Esophagus muscularis mucosa (tissue), 4 donors: ENCODE results near the gene NAA40. TPM values are rescaled to one million over a fixed set of nuclear protein-coding genes. Genes with fewer than 3 reads are reported as not detected.
"Not testable (repeated sequence)": the region's sequence is repeated elsewhere in the genome, so short reads cannot be mapped to it uniquely, and the experiment has no call there.

Source experiments
- DNase-seq: peaks from one replicate; pipeline ENCODE4 v3.0.0-alpha.2; 2017; ENCODE audit errors: extremely low spot score
- H3K27ac ChIP-seq, 4 donors: fragments of 200-600 bp; sonication (generic); replicated peaks in 1 of 4; 1 replicate in 3 of 4; 2 replicates in 1 of 4; pipeline ENCODE4 v1.5.1; 2016 to 2019; ENCODE audit warnings: mild to moderate bottlenecking in 1 of 4
- H3K27me3 ChIP-seq, 4 donors: fragments of 200-600 bp; sonication (generic); one replicate each; pipeline versions ENCODE4 v1.5.1 to v1.6.0; 2016 to 2019
- H3K36me3 ChIP-seq, 4 donors: fragments of 200-600 bp; sonication (generic); one replicate each; pipeline ENCODE4 v1.5.1; 2016 to 2019
- H3K4me1 ChIP-seq, 4 donors: fragments of 200-600 bp; sonication (generic); one replicate each; pipeline ENCODE4 v1.5.1; 2016 to 2019
- H3K4me3 ChIP-seq, 4 donors: fragments of 200-600 bp; sonication (generic); 1 replicate in 2 of 4; 2 replicates in 2 of 4; pipeline ENCODE4 v1.5.1; 2016 to 2019; ENCODE audit warnings: mild to moderate bottlenecking in 4 of 4, moderate library complexity in 1 of 4
- H3K9me3 ChIP-seq, 4 donors: fragments of 200-600 bp; sonication (generic); 1 replicate in 3 of 4; 2 replicates in 1 of 4; pipeline ENCODE4 v1.5.1; 2016 to 2019
- CTCF ChIP-seq, 3 experiments: fragments of 200-600 bp in 2 of 3; fragments of 450-650 bp in 1 of 3; sonication (generic) in 2 of 3; IDR thresholded peaks; one replicate each; pipeline ENCODE4 v1.5.1; 2017 to 2019; ENCODE audit warnings: antibody characterized with exemption in 3 of 3, mild to moderate bottlenecking in 2 of 3, moderate library complexity in 1 of 3
- EP300 ChIP-seq: sonication (generic); formaldehyde crosslinking; IDR thresholded peaks from one replicate; pipeline ENCODE4 v1.6.1; 2017; ENCODE audit warnings: antibody characterized with exemption
- POLR2A ChIP-seq: fragments of 450-650 bp; IDR thresholded peaks from one replicate; pipeline ENCODE4 v1.6.1; 2017; ENCODE audit warnings: antibody characterized with exemption, moderate library complexity, mild to moderate bottlenecking, low read depth
- POLR2AphosphoS5 ChIP-seq, 2 donors: sonication (generic); formaldehyde crosslinking; IDR thresholded peaks; one replicate each; pipeline ENCODE4 v1.6.1; 2017; ENCODE audit warnings: antibody characterized with exemption in 2 of 2
- WGBS: methylation state at CpG from one replicate; pipeline ENCODE4 v1.1.5; 2018; 5-methylcytosine and 5-hydroxymethylcytosine counted together
- intact Hi-C: fragments of 100-400 bp; cut with DNase I; formaldehyde crosslinking; loops from one replicate; pipeline ENCODE4 v1.15.1; 2023
- total RNA-seq, 4 donors: library from RNA; depleted of rRNA; stranded (reverse); fragments of >200 nt; gene quantifications; one replicate each; pipeline versions ENCODE4 v1.1.0 to v1.2.1, GENCODE V29; 2016

Gene NAA40
- total RNA-seq, 4 donors from 2014 or later, result 3.8 to 8.8 (median 8.0) TPM

GRCh38 chr11:63970902-63971301 is 32.1 kb downstream of the NAA40 start:
- no peak overlapping the region for H3K4me3 ChIP-seq
- H3K27ac ChIP-seq, result no peak overlapping the region
- TF ChIP-seq POLR2A, result no peak
- H3K4me1 ChIP-seq, result peaks cover 8 to 15% (median 13%) of the 10 kb centered on the region in 4 donors
- H3K9me3 ChIP-seq, result no peaks in the 10 kb centered on the region
- peaks cover 0 to 3% (median under 1%) of the 10 kb centered on the region in 4 donors for H3K36me3 ChIP-seq
- no peak for DNase-seq
- intact Hi-C loops, result no loop called here
- peaks cover 0 to 10% (median 2%) of the 10 kb centered on the region in 4 donors for H3K27me3 ChIP-seq
- WGBS, result 78% methylated on average over 5 of the region's 5 CpGs

GRCh38 chr11:63973912-63974258 is 35.1 kb downstream of the NAA40 start:
- intact Hi-C loops, H3K27me3 ChIP-seq, H3K9me3 ChIP-seq, DNase-seq: not testable (repeated sequence)
- Histone ChIP-seq H3K27ac (peak overlapping the region in 1 of 4 donors; percentile 92), H3K36me3 (peaks cover 5 to 17% (median 10%) of the 10 kb centered on the region in 4 donors), H3K4me3 (peak overlapping the region; percentile 67 to 96 (median 90)), H3K4me1 (peaks cover 26 to 44% (median 43%) of the 10 kb centered on the region in 4 donors)
- WGBS, result 72% methylated on average over 18 of the region's 18 CpGs

- Histone ChIP-seq H3K4me1 (peaks cover 26 to 51% (median 48%) of the 10 kb centered on the region in 4 donors), H3K36me3 (peaks cover 5 to 19% (median 13%) of the 10 kb centered on the region in 4 donors), H3K27ac (peak within 1 kb of the TSS; percentile 92 to 99 (median 94)), H3K27me3 (peaks cover 0 to 10% (median 2%) of the 10 kb centered on the region in 4 donors), H3K9me3 (no peaks in the 10 kb centered on the region), H3K4me3 (peak within 1 kb of the TSS; percentile 67 to 96 (median 90))
- peak; percentile 99 for DNase-seq
- intact Hi-C loops, result no loop called here
- TF ChIP-seq POLR2AphosphoS5 (IDR thresholded peaks at IDR 0.05) (peak; percentile 91), EP300 (no peak), CTCF (IDR thresholded peaks at IDR 0.05) (peak in 1 of 3 experiments; percentile 18), POLR2A (no peak)
- under 1% methylated on average over 28 of the region's 67 CpGs for WGBS
These were observed 35.7 kb downstream of the NAA40 start, which contains the start of gene COX8A for GRCh38 chr11:63974259-63975143. TSS of gene COX8A (plus strand) at chr11:63974620. CDS start at chr11:63974681, 61 bp downstream.

GRCh38 chr11:63978551-63979239 is 39.9 kb downstream of the NAA40 start:
- TF ChIP-seq POLR2AphosphoS5 (IDR thresholded peaks at IDR 0.05), result no peak
- no peak for TF ChIP-seq POLR2A
- no peak for TF ChIP-seq EP300
- TF ChIP-seq CTCF (IDR thresholded peaks at IDR 0.05), result no peak
- Histone ChIP-seq H3K36me3 (peaks cover 5 to 19% (median 13%) of the 10 kb centered on the region in 4 donors), H3K9me3 (no peaks in the 10 kb centered on the region), H3K4me3 (no peak overlapping the region), H3K27me3 (no peaks in the 10 kb centered on the region), H3K27ac (peak overlapping the region in 3 of 4 donors; percentile 1 to 29 (median 13)), H3K4me1 (peaks cover 26 to 53% (median 51%) of the 10 kb centered on the region in 4 donors)
- DNase-seq, result no peak
- intact Hi-C loops, result no loop called here
- 74% methylated on average over 9 of the region's 10 CpGs for WGBS

- Histone ChIP-seq H3K4me1 (peaks cover 26 to 50% (median 48%) of the 10 kb centered on the region in 4 donors), H3K27me3 (no peaks in the 10 kb centered on the region), H3K36me3 (peaks cover 5 to 19% (median 13%) of the 10 kb centered on the region in 4 donors), H3K9me3 (no peaks in the 10 kb centered on the region), H3K4me3 (no peak overlapping the region), H3K27ac (peak overlapping the region in 2 of 4 donors; percentile 13 to 29)
- TF ChIP-seq EP300 (no peak), POLR2A (no peak), CTCF (IDR thresholded peaks at IDR 0.05) (no peak)
- intact Hi-C loops, result no loop called here
- 64% methylated on average over 4 of the region's 5 CpGs for WGBS
- no peak for DNase-seq
These were observed 40.6 kb downstream of the NAA40 start for GRCh38 chr11:63979426-63979825.
